ENCODE measurements around the gene TMCO1.

Gene TMCO1

DNA sequence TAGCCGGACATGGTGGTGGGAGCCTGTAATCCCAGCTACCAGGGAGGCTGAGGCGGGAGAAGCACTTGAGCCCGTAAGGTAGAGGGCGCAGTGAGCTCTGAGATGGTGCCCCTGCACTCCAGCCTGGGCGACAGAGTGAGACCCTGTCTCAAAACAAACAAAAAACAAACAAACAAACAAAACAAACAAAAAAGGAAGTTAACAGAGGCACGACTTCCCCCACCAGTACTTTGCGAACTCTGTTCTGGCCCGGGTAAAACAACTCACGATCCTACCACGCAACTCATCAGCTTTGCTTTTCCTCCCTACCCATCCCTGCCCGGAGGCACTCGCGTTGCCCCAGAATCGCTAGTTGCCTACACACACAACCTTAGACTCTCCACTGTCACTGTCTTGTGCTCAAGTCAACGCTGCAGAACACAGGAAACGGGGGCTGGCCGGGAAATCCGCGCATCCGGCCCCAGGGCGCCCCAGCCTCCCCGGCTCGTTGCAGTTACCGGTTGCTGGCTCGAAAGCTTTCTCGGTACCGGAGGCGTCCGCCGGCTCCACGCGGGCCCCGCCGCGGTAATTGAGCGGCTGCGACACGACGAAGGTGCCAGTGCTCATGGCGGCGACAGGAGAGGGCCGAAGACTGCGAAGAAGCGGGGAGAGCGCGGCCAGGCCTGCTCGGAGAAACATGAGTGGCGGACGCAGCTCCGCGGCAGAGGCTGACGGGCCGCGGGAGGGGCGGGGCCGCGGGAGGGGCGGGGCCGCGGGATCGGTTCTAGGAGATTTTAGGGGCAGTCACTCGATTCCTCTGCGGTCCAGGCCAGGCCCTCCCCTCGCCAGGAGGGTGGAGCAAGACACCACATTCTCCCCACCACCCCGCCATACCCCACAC is 70.5 kb downstream of the TMCO1 start, which contains the start of gene ALDH9A1:
TSS of gene ALDH9A1 (minus strand) at position 682 of the 880 bp plus-strand sequence. CDS start at position 678, 4 bp downstream.
- Histone ChIP-seq H3K9me3 (ENCODE audit: severe bottlenecking) (no peaks in the 10 kb centered on the region), H3K27ac (peak within 1 kb of the TSS; percentile 92), H3K36me3 (peaks cover 11% of the 10 kb centered on the region), H3K27me3 (ENCODE audit: insufficient read depth, low read depth, severe bottlenecking) (no peaks in the 10 kb centered on the region), H3K4me3 (ENCODE audit: low read depth, low read length) (peak within 1 kb of the TSS; percentile 82)
- TF ChIP-seq, protein P1, sequence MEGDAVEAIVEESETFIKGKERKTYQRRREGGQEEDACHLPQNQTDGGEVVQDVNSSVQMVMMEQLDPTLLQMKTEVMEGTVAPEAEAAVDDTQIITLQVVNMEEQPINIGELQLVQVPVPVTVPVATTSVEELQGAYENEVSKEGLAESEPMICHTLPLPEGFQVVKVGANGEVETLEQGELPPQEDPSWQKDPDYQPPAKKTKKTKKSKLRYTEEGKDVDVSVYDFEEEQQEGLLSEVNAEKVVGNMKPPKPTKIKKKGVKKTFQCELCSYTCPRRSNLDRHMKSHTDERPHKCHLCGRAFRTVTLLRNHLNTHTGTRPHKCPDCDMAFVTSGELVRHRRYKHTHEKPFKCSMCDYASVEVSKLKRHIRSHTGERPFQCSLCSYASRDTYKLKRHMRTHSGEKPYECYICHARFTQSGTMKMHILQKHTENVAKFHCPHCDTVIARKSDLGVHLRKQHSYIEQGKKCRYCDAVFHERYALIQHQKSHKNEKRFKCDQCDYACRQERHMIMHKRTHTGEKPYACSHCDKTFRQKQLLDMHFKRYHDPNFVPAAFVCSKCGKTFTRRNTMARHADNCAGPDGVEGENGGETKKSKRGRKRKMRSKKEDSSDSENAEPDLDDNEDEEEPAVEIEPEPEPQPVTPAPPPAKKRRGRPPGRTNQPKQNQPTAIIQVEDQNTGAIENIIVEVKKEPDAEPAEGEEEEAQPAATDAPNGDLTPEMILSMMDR (IDR thresholded peaks at IDR 0.05; ENCODE audit: low read depth, low read length): peak; percentile 49
- DNase-seq: peak; percentile 94

- Histone ChIP-seq H3K27ac (peak overlapping the region; percentile 92), H3K36me3 (peaks cover 11% of the 10 kb centered on the region), H3K9me3 (ENCODE audit: severe bottlenecking) (no peaks in the 10 kb centered on the region), H3K27me3 (ENCODE audit: insufficient read depth, low read depth, severe bottlenecking) (no peaks in the 10 kb centered on the region), H3K4me3 (ENCODE audit: low read depth, low read length) (peak overlapping the region; percentile 82)
- TF ChIP-seq, protein P1 (IDR thresholded peaks at IDR 0.05; ENCODE audit: low read depth, low read length): no peak
- no peak for DNase-seq
These were observed 71.2 kb downstream of the TMCO1 start for GRCh38 chr1:165697491-165697880.

DNA sequence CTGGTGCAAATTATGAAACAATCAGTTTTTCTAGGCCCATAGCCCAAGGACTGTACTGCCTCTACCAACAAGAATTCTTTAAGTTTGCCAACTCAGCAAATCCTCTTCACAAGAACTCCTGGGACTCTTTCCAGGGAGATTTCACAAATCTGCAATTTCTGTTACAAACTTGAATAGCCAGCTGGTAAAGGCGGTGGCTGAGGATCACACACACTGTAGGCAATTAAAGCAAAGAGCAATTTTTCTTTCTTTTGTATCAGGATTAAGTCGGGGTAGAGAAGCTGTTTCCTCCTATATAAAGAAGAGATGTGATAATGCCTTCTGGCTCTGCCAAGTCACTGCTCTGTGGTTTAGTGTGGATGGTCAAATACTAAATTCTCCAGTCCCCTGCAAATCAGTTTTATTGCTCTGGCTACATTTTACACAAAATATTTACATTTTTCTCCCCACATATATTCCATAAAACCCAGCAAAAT is 72.0 kb downstream of the TMCO1 start:
- Histone ChIP-seq H3K27ac (peak overlapping the region; percentile 92), H3K27me3 (ENCODE audit: insufficient read depth, low read depth, severe bottlenecking) (no peaks in the 10 kb centered on the region), H3K9me3 (ENCODE audit: severe bottlenecking) (no peaks in the 10 kb centered on the region), H3K36me3 (peaks cover 11% of the 10 kb centered on the region), H3K4me3 (ENCODE audit: low read depth, low read length) (peak overlapping the region; percentile 82)
- TF ChIP-seq, protein P1 (IDR thresholded peaks at IDR 0.05; ENCODE audit: low read depth, low read length): no peak
- no peak for DNase-seq

DNA sequence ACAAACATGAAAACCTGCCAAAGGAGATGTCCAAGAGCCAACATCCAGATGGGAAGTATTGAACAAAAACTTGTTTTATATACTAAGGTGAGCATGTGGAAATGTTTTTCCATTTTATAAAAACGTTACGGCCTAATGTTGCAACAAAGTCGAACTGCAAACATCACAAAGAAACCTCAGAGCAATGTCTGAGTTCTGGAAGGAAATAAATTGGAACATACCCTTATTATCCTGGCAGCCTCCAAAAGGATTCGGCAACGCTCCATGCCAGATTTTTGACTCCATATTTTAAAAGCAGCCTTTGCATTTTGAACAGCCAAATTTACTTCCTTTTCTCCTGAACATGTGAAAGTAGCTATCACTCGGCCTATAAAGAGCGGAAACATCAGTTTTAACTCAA is 73.6 kb downstream of the TMCO1 start:
- Histone ChIP-seq H3K9me3 (ENCODE audit: severe bottlenecking) (peaks cover 6% of the 10 kb centered on the region), H3K4me3 (ENCODE audit: low read depth, low read length) (no peak overlapping the region), H3K36me3 (peaks cover 24% of the 10 kb centered on the region), H3K27me3 (ENCODE audit: insufficient read depth, low read depth, severe bottlenecking) (no peaks in the 10 kb centered on the region), H3K27ac (no peak overlapping the region)
- TF ChIP-seq, protein P1 (IDR thresholded peaks at IDR 0.05; ENCODE audit: low read depth, low read length): no peak
- DNase-seq: no peak

GRCh38 chr1:165688046-165688445 is 80.6 kb downstream of the TMCO1 start:
- TF ChIP-seq, protein P1 (IDR thresholded peaks at IDR 0.05; ENCODE audit: low read depth, low read length): no peak
- Histone ChIP-seq H3K36me3 (peaks cover 31% of the 10 kb centered on the region), H3K27me3 (ENCODE audit: insufficient read depth, low read depth, severe bottlenecking) (no peaks in the 10 kb centered on the region), H3K9me3 (ENCODE audit: severe bottlenecking) (peaks cover 6% of the 10 kb centered on the region), H3K27ac (no peak overlapping the region), H3K4me3 (ENCODE audit: low read depth, low read length) (no peak overlapping the region)
- no peak for DNase-seq

Measured in WERI-Rb-1 (cell line).